T-helper 2 cell treated with Interferon-gamma antibody and Interleukin-4, amounts not matched to agents 100 ng/mL and 5 ng/mL, for 36 hours (primary cell): ENCODE measurements around the gene GIPC3. TPM values are rescaled to one million over a fixed set of nuclear protein-coding genes. Genes with fewer than 3 reads are reported as not detected.

ENCODE experiments used
- intact Hi-C: fragments of 100-400 bp; cut with micrococcal nuclease; formaldehyde crosslinking; loops from one replicate; pipeline ENCODE4 v1.15.1; 2023
- total RNA-seq: library from RNA; stranded (reverse); gene quantifications from 2 replicates; pipeline ENCODE4 v1.2.3, GENCODE V29; 2022

The GIPC3 gene
- total RNA-seq, 1 donor from 2014 or later, result 0.41 TPM

GRCh38 chr19:3633559-3633988 is 48.3 kb downstream of the GIPC3 start:
- intact Hi-C loops, result no loop called here

GRCh38 chr19:3634496-3635045 is 49.3 kb downstream of the GIPC3 start:
- intact Hi-C loops, result no loop called here

DNA sequence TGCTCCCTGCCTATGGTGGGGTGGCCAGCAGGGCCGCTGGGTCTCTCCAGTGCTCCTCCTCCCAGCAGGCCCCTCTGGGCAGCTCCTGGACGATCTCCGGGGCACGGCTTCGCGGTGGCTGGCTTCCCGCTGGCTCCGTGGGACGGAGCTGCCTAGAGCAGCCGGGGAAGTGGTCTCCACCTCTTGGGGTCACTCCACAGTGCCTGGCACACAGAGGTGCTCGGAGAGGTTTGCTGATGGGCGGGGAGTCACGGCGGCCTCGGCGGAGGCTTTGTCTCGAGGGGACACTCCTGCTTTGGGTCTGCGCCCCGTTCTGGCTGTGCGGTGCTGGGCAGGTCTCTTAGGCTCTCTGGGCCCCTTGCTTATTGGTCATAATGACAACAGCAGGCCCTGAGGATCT is 51.2 kb downstream of the GIPC3 start:
- intact Hi-C loops, result no loop called here

- intact Hi-C loops, result no loop called here
Observed at GRCh38 chr19:3636962-3637361, 51.7 kb downstream of the GIPC3 start.

DNA sequence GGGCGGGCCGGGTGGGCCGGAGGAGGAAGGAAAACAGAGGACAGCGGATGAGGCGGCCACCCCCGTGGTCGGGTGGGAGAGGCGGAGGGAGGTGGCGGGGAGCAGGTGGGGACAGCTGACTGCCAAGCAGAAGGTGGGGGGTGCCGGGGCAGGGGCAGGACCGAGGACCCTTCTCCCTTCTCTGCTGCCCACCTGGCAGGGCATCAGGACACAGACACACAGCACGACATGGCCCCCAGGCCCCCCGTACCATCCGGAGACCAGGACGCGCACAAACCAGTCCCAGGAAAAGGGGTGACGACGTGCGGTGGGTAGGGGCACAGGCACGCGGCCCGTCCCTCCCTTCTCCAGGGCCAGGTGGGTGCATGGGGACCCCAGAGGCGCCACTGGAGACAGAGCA is 52.3 kb downstream of the GIPC3 start:
- intact Hi-C loops, result no loop called here

DNA sequence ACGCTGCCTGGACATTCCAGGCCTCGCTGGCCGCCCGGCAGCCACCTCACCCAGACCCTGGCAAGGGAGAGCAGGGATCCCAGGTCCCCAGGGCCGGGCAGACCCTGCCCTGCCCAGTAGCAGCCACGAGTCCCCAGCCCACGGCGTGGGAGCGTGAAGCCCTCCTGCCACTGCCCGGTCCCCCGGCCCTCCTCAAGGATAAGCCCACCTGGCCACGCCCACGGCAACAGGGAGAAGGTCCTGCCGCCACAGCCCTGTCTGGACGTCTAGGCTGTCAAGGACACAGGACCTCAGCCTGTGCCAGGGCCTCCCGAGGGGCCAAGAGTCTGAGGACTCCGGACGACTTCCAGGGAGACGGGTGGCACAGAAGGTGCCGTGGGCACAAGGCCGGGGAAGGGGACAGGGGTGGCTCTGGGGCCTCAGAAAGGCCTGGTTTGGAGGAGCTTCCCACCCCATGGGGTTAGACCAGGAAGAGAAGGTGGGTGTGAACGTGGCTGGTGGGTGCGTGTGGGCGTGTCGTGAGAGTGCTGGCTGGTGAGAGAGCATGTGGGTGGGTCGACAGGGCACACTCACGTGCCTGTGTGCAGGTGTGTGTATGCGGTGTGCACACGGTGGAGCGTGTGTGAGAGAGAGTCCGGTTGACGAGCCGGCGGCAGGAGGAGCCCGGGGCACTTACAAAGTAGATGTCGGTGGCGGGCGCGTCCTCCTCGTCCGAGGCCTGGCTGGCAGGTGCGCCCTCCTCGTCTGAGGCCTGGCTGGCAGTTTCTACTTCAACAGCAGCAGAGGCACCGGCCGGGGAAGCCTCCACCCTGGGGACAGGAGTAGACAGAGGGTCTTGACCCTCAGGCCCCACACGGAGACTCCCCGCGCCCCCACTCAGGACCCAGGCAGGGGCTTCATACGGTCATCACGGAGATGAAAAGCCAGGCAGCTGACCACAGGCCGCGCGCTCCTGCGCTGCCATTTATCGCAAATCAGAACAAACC is 53.2 kb downstream of the GIPC3 start:
- intact Hi-C loops, result no loop called here

DNA sequence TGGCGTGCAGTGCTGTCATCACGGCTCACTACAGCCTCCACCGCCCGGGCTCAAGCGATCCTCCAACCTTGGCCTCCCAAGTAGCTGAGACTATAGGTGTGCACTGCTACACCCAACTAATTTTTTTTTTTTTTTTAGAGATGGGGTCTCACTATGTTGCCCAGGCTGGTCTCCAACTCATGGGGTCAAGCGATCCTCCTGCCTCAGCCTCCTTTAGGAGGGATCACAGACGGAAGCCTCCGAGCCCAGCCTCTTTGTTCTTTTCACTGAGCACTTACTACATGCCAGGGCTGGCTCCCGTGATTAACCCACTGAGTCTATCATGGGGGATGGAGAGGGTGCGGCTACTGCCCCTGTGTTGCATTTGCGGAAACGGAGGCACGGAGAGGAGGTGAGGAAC is 54.2 kb downstream of the GIPC3 start:
- intact Hi-C loops, result no loop called here

GRCh38 chr19:3641515-3642269 is 56.4 kb downstream of the GIPC3 start:
- intact Hi-C loops, result no loop called here

DNA sequence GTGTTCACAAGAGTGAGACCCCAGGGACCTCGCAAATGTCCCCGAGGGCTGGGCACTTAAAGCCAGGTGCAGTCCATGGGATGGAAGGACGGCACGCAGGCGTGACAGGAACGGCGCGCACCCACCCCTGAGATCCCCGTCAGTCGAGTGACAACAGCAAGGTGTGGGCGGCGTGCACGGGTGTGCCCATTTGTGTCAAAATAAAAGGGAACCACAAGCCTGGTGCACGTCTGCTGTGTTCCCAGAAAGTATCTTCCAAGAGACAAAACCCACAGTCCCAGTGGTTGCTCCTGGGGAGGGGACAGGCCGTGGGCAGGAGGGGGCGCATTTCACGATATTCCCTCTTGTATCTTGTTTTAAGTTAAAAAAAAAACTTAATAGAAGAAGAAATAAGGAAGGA is 57.0 kb downstream of the GIPC3 start:
- intact Hi-C loops, result no loop called here

Other genes starting within 250 kb of the GIPC3 start
- 11.5 and 11.9 TPM in 2 replicates for gene NFIC, start 218.9 kb upstream of the GIPC3 start, total RNA-seq
- 1.3 and 1.5 TPM in 2 replicates for gene SMIM24, start 105.0 kb upstream of the GIPC3 start, total RNA-seq
- gene SMIM44, start 102.0 kb upstream of the GIPC3 start, total RNA-seq, result not detected in 2 replicates
- gene DOHH, start 84.8 kb upstream of the GIPC3 start, total RNA-seq, result 15.7 and 16.2 TPM in 2 replicates
- 62.8 and 65.2 TPM in 2 replicates for gene FZR1, start 79.2 kb upstream of the GIPC3 start, total RNA-seq
- gene TEKTIP1, start 46.3 kb upstream of the GIPC3 start, total RNA-seq, result 4.5 TPM in 2 replicates
- gene MFSD12, start 27.9 kb upstream of the GIPC3 start, total RNA-seq, result 66.6 and 71.2 TPM in 2 replicates
- 38.7 and 41.0 TPM in 2 replicates for gene HMG20B, start 12.5 kb upstream of the GIPC3 start, total RNA-seq
- gene TBXA2R, start 21.4 kb downstream of the GIPC3 start, total RNA-seq, result 0.52 and 0.93 TPM in 2 replicates
- 32.6 and 34.8 TPM in 2 replicates for gene CACTIN, start 41.3 kb downstream of the GIPC3 start, total RNA-seq
- 15.6 TPM in 2 replicates for gene PIP5K1C, start 115.0 kb downstream of the GIPC3 start, total RNA-seq
- gene TJP3, start 122.9 kb downstream of the GIPC3 start, total RNA-seq, result 1.0 and 1.2 TPM in 2 replicates
- 40.5 and 42.3 TPM in 2 replicates for gene APBA3, start 176.2 kb downstream of the GIPC3 start, total RNA-seq
- 100 and 105 TPM in 2 replicates for gene MRPL54, start 177.2 kb downstream of the GIPC3 start, total RNA-seq
- gene RAX2, start 186.8 kb downstream of the GIPC3 start, total RNA-seq, result not detected in 2 replicates
- 16.4 and 18.8 TPM in 2 replicates for gene MATK, start 200.9 kb downstream of the GIPC3 start, total RNA-seq